Fibroblast of the aortic adventitia (primary cell): ENCODE results near the gene IMMP2L. TPM values are rescaled to one million over a fixed set of nuclear protein-coding genes. Genes with fewer than 3 reads are reported as not detected.

ENCODE experiments used
- DNase-seq: peaks from one replicate; pipeline ENCODE4 v3.0.0-alpha.2; 2010; ENCODE audit warnings: low read depth
- H3K4me3 ChIP-seq: 2 replicates; pipeline ENCODE4 v1.5.1; 2011; ENCODE audit warnings: low read depth, mild to moderate bottlenecking, control low read depth, low read length, moderate library complexity
- total RNA-seq: library from RNA; depleted of rRNA; stranded (reverse); fragments of >200 nt; gene quantifications from 2 replicates; pipeline ENCODE4 v1.2.3, GENCODE V29; 2012; ENCODE audit warnings: low replicate concordance
- TF ChIP-seq, protein P1 (sequence below): IDR thresholded peaks from 2 replicates; pipeline ENCODE4 v1.5.1; 2011; ENCODE audit warnings: mild to moderate bottlenecking, low read length, control low read depth, inconsistent platforms; ENCODE audit not compliant: insufficient read depth

The IMMP2L gene
- total RNA-seq, 1 donor, result 9.9 TPM

GRCh38 chr7:110719741-110720140 is 842.6 kb downstream of the IMMP2L start:
- no peak for DNase-seq
- TF ChIP-seq, protein P1, sequence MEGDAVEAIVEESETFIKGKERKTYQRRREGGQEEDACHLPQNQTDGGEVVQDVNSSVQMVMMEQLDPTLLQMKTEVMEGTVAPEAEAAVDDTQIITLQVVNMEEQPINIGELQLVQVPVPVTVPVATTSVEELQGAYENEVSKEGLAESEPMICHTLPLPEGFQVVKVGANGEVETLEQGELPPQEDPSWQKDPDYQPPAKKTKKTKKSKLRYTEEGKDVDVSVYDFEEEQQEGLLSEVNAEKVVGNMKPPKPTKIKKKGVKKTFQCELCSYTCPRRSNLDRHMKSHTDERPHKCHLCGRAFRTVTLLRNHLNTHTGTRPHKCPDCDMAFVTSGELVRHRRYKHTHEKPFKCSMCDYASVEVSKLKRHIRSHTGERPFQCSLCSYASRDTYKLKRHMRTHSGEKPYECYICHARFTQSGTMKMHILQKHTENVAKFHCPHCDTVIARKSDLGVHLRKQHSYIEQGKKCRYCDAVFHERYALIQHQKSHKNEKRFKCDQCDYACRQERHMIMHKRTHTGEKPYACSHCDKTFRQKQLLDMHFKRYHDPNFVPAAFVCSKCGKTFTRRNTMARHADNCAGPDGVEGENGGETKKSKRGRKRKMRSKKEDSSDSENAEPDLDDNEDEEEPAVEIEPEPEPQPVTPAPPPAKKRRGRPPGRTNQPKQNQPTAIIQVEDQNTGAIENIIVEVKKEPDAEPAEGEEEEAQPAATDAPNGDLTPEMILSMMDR, result no peak
- H3K4me3 ChIP-seq, result no peak overlapping the region

GRCh38 chr7:110718503-110719205 is 843.6 kb downstream of the IMMP2L start:
- TF ChIP-seq, protein P1, result no peak

GRCh38 chr7:110704225-110704624 is 858.1 kb downstream of the IMMP2L start:
- no peak overlapping the region for H3K4me3 ChIP-seq
- no peak for DNase-seq
- TF ChIP-seq, protein P1, result no peak

More at GRCh38 chr7:110718503-110719205, 843.6 kb downstream of the IMMP2L start:
- DNase-seq, result no peak
- no peak overlapping the region for H3K4me3 ChIP-seq

DNA sequence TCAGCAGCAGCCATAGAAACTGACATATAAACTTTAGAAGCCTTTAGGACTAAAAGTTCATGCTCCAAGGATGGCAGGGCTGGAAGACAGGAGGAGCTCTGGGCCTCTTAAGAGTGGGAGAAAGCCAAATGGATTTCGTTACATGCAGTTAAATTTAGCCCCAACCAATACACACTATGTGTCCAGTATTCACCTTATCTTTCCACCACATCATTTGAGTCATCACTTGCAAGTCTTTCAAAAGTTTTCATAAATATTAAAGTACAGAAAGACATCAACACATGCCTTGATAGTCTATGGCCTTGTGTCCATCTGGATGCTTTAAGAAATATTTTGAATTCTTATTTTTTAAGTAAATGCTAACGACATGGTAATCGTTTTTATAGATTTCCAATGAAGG is 863.7 kb downstream of the IMMP2L start:
- no peak for DNase-seq
- TF ChIP-seq, protein P1, result no peak
- H3K4me3 ChIP-seq, result no peak overlapping the region

- DNase-seq, result no peak
- no peak overlapping the region for H3K4me3 ChIP-seq
- TF ChIP-seq, protein P1, result no peak
Measured at GRCh38 chr7:110693344-110693743, 868.9 kb downstream of the IMMP2L start.

DNA sequence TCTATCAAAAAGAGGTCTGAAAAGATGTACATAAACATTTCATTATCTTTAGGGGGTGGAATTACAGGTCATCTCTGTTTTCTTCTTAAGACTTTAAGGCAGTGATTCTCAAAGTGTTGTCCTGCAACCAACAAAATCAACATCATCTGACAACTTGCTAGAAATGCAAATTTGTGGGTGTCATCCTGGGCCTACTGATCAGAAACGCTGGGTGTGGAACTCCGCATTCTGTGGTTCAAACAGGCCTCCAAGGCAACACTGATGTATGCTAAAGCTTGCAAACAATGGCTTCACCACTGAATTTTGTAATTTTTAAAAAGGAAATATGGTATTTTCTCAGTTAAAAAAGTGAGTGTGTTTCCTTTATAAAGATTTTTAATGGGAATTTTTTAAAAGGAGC is 873.4 kb downstream of the IMMP2L start:
- H3K4me3 ChIP-seq, result no peak overlapping the region
- DNase-seq, result no peak
- TF ChIP-seq, protein P1, result no peak

DNA sequence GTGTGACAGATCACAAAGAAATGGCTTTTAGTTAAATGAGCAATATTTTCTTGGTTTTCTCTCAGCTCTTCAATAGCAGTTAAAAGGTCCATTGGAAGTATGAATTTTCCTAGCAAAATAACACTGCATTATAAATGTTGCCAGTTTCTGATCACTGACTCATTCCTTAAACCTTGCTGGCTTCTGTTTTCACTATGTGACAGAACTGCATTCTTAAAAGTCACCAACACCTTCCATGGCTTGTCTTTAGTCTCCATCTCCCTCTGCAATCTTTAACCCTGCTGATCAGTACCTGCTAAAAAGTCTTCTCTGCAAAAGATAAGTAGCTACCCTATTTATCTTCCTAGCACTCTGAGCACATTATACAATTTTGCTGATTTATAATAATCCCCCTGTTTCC is 876.4 kb downstream of the IMMP2L start:
- TF ChIP-seq, protein P1, result no peak
- no peak for DNase-seq
- no peak overlapping the region for H3K4me3 ChIP-seq
